Measurements from ENCODE around the gene PNLIPRP1.

DNA sequence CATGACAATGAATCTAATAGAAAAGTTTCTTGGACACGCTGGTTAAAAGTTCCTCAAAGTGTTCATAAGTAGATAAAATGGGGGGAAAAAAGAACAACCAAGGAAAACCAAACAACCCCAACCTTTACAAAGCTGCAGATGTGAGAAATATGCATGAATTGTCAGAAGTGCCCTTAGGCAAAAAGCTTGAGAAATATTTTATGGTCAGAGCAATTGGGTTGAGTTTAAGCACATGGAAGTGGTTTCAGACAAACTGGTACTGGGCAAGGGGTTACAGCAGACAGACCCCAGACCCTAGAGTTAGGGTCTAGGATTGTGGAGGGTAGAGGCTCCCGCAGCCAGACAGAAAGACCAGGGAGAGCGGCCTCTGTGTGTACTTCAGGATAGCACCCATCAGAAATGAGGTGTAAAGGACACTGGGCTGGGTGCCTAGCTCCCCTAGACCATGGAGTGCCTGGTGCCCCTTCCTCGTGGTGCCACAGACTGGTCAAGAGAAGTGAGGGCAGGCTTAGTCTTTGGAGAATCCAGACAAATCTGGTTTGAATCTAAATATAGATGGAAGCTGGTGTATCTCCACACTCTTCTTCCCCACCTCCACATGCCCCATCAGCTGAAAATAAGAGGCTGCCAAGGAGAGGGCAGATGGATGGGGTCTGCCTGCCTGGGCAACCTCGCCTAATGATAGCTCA, 67.2 kb downstream of the PNLIPRP1 start:
- TF ChIP-seq, protein P1, sequence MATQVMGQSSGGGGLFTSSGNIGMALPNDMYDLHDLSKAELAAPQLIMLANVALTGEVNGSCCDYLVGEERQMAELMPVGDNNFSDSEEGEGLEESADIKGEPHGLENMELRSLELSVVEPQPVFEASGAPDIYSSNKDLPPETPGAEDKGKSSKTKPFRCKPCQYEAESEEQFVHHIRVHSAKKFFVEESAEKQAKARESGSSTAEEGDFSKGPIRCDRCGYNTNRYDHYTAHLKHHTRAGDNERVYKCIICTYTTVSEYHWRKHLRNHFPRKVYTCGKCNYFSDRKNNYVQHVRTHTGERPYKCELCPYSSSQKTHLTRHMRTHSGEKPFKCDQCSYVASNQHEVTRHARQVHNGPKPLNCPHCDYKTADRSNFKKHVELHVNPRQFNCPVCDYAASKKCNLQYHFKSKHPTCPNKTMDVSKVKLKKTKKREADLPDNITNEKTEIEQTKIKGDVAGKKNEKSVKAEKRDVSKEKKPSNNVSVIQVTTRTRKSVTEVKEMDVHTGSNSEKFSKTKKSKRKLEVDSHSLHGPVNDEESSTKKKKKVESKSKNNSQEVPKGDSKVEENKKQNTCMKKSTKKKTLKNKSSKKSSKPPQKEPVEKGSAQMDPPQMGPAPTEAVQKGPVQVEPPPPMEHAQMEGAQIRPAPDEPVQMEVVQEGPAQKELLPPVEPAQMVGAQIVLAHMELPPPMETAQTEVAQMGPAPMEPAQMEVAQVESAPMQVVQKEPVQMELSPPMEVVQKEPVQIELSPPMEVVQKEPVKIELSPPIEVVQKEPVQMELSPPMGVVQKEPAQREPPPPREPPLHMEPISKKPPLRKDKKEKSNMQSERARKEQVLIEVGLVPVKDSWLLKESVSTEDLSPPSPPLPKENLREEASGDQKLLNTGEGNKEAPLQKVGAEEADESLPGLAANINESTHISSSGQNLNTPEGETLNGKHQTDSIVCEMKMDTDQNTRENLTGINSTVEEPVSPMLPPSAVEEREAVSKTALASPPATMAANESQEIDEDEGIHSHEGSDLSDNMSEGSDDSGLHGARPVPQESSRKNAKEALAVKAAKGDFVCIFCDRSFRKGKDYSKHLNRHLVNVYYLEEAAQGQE (IDR thresholded peaks at IDR 0.05; ENCODE audit: unreplicated experiment) = no peak
- TF ChIP-seq, protein P2, sequence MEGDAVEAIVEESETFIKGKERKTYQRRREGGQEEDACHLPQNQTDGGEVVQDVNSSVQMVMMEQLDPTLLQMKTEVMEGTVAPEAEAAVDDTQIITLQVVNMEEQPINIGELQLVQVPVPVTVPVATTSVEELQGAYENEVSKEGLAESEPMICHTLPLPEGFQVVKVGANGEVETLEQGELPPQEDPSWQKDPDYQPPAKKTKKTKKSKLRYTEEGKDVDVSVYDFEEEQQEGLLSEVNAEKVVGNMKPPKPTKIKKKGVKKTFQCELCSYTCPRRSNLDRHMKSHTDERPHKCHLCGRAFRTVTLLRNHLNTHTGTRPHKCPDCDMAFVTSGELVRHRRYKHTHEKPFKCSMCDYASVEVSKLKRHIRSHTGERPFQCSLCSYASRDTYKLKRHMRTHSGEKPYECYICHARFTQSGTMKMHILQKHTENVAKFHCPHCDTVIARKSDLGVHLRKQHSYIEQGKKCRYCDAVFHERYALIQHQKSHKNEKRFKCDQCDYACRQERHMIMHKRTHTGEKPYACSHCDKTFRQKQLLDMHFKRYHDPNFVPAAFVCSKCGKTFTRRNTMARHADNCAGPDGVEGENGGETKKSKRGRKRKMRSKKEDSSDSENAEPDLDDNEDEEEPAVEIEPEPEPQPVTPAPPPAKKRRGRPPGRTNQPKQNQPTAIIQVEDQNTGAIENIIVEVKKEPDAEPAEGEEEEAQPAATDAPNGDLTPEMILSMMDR (conservative IDR thresholded peaks at IDR 0.05; ENCODE audit: low read depth in 2 of 2) = no peak
- TF ChIP-seq EZH2 (IDR thresholded peaks at IDR 0.05; ENCODE audit: low read depth, unreplicated experiment) = no peak
- TF ChIP-seq POLR2AphosphoS5 (IDR thresholded peaks at IDR 0.05; ENCODE audit: low read depth) = no peak
- TF ChIP-seq, protein P3, sequence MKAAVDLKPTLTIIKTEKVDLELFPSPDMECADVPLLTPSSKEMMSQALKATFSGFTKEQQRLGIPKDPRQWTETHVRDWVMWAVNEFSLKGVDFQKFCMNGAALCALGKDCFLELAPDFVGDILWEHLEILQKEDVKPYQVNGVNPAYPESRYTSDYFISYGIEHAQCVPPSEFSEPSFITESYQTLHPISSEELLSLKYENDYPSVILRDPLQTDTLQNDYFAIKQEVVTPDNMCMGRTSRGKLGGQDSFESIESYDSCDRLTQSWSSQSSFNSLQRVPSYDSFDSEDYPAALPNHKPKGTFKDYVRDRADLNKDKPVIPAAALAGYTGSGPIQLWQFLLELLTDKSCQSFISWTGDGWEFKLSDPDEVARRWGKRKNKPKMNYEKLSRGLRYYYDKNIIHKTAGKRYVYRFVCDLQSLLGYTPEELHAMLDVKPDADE (IDR thresholded peaks at IDR 0.05) = no peak
- no peak for TF ChIP-seq EZH2phosphoT487 (IDR thresholded peaks at IDR 0.05; ENCODE audit: unreplicated experiment)
- TF ChIP-seq NANOG (IDR thresholded peaks at IDR 0.05; ENCODE audit: borderline replicate concordance) = no peak
- no peak for TF ChIP-seq ZNF114 (CRISPR knock-in tag; IDR thresholded peaks at IDR 0.05)
- no peak for TF ChIP-seq ZNF331 (CRISPR knock-in tag; IDR thresholded peaks at IDR 0.05; ENCODE audit: low read depth)
- no peak for TF ChIP-seq CREB1 (CRISPR knock-in tag; IDR thresholded peaks at IDR 0.05; ENCODE audit: low read depth)
- TF ChIP-seq STAT1 (IDR thresholded peaks at IDR 0.05; ENCODE audit: unreplicated experiment) = no peak
- TF ChIP-seq JUNB (IDR thresholded peaks at IDR 0.05; ENCODE audit: unreplicated experiment) = no peak

All from GM23338 (cell line).